ENCODE results near the gene HDAC8.
"Not testable (repeated sequence)": the region's sequence is repeated elsewhere in the genome, so short reads cannot be mapped to it uniquely, and the experiment has no call there.

The HDAC8 gene

DNA sequence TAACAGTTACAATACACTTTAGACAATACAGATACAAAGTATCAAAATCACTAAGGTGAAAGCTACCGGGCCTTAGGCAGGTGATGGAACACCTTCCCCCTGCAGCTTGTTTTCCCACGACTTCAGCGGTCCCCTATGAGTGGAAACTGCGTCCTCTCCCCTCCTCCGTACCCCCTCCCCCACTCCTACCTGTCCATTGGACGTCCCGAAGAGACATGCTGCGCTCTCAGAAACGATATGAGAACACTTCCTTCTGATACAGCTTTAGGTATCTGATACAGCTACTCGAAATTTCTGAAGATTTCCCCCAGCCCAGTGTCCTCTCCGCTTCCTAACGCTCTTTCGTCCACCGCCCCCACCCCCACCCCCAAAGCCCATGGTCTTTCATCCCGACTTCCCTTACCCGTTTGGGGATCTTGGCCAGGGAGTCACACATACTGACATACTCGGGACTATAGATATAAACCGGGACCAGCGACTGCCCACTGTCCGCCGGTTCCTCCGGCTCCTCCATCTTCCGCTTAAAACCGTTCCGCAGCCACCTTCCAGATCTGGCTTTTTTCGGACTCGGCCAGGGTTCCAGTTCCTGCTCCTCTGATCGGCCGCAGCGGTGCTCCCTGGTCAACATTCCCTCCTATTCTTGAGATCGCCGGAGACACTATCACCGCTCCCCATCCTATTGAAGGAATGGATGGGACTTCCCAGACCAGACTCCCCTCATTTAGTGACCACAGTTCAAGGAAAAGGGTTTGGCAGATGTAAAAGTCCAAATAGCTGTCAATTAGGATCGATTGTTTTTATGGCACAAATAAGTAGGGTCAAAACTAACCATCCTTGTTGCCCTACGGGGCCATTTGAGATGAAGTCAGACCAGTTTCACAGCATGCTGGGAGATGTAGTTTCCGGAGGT, at the start of gene HDAC8:
Gene HDAC8 (minus strand): TSS at position 596 of the 910 bp plus-strand sequence. CDS start 82 bp downstream, at position 514.
- no peak for DNase-seq

DNA sequence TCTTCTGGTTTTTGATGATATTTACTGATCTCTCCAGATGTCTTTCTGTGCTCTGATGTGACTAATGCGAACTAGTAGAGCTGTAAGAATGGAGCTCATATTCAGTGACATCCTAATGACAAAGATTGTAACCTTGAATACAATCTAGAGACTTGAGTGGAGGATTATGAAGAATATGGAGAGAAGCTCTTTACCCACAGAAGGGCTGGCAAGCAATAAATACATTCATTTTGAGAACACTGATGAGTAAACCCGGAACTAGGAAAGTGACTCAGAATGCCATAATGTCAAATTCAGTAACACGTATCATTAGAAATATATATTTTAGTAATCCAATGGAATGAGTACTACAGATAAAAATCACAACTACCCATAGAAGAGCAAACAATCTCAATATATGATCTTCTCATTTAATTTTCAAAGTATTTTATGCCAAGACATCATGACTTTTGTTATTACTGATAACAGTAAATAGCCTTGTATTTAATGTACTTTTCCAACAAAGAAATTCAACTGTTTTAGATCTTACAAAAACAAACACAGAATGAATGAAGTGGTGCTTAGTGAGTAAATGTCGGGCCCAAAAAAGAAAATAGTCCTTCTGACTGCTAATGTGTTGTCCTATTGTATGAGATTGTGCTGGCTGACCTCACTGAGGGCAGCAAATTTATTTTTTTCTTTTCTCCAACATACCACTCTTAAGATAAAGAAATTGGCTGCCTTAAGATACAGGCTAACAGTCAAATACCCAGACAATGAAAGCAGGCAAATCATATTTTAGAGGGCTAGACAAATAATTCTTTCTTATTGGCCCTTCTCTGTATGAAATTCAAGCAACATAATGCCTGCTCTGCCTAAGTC, 49.2 kb upstream of the HDAC8 start:
- DNase-seq, result no peak

DNA sequence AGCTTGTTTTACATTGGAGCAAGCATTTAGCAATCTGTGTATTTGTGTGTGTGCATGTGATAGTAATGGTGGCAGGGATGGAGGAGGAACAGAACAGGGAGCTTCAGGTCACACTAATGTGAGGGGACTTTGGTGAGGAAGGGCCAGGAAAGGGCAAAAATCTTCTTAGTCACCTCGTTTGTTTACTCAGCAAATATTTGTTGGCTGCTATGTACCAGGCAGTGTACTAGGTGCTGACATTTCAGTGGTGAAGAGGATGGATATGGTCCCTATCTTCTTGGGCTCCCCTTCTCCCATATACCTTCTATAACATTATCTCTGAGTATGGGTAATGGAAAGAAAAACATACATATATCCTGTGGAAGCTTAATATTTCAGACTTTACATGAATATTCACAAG, 48.5 kb upstream of the HDAC8 start:
- DNase-seq, result no peak

DNA sequence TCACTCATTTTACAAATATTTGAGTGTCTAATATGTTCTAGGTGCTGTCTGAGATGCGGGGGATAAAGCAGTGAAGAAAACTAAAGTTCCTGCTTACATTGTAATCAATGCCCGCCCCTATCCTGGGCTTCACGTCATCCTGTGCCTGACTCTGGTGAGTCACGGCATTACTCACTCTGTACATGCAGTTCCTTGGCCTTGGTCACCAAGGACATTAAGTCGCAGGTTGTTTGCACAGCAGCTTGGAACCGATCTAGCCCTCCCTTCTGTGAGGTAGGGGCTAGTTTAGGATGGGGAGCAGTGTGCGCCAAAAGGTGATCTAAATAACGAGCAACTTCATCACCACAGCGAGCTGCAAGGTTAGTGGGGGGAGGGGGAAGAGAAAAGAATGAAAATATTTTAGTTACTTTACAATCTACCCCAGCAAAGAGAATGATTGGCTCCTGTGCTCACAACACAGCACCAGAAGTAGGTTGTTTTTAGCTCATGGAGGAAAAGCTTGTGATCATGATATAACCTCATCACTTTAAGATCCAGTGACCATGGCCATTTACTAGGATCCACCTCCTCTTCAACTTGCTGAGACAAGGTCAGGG, 48.0 kb upstream of the HDAC8 start:
- no peak for DNase-seq

DNA sequence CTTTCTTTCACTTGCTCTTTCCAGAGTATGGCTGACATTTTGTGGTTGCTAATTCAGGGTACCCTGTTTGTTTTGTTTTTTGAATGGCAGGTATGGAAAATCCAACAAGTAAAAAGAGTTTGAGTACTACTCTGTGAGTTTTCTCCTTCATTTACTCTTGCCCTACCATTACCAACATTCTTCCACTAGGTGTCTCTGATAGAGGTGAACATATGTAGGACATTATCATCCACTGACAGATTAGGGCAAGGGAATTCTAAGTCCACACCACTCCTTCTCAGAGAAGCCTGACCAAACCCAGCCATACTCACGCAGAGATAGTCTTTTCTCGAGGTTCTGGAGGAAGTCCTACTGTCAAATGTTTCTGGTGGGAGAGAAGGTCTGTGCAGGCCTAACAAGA, 36.7 kb upstream of the HDAC8 start:
- no peak for DNase-seq

DNA sequence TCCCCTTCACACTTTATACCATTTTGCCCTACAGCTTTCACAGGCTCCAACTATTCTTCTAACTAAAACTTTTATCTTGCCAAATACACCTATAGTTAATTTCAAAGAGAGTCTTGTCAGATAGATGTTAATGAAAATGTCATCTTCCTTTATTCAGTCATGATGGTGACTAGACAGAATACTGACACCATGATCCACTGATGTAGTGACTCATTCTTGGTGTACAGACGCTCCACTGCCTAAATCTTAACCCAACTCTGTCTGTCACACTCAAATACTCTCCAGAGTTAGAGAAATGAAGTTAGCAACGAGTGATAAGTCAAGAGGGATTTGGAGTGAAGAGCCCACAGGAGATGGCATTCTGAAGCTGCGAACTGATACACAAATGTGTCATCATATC, 32.1 kb upstream of the HDAC8 start:
- DNase-seq, result no peak

DNA sequence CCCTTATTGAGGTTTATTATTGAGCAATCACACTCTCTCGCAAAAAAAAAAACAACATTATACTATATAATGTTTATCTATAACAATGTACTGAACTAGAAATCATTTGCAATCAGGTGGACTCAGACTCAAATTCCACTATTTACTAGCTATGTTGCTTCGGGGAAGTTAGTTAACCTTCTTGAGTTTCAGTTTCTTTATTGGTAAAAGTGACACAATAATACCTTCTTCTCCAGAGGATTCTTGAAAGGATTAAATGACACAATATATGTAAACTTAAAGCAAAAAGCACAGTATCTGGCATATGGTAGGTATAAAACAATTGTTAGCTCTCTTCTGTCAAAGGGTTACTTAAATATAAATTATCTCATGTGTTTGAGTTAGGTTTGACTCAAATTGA, 31.5 kb upstream of the HDAC8 start:
- DNase-seq, result no peak

DNA sequence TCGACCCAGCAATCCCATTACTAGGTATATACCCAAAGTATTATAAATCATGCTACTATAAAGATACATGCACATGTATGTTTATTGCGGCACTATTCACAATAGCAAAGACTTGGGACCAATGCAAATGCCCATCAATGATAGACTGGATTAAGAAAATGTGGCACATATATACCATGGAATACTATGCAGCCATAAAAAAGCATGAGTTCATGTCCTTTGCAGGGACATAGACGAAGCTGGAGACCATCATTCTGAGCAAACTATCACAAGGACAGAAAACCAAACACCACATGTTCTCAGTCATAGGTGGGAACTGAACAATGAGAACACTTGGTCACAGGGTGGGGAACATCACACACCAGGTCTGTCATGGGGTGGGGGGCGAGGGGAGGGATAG, 18.4 kb upstream of the HDAC8 start:
- not testable (repeated sequence) for DNase-seq

DNA sequence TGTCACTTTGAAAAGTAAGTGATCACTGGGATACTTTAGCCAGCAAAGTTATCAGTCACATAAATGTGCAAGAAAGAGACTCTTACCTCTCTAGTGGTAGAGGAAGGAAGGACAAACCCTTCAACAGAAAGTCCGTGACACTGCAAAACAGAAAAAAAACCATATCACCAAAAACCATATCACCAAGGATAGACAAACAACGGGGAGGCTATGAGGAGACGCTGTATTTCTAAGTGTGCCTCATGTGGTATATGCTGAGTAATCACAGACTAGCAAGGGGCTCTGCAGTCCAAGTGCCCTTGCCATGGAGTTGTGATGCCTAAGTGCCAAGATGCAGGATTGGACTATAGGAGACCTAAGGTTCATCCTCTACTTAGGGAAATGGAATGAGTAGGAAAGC, 11.5 kb upstream of the HDAC8 start:
- DNase-seq, result no peak

DNA sequence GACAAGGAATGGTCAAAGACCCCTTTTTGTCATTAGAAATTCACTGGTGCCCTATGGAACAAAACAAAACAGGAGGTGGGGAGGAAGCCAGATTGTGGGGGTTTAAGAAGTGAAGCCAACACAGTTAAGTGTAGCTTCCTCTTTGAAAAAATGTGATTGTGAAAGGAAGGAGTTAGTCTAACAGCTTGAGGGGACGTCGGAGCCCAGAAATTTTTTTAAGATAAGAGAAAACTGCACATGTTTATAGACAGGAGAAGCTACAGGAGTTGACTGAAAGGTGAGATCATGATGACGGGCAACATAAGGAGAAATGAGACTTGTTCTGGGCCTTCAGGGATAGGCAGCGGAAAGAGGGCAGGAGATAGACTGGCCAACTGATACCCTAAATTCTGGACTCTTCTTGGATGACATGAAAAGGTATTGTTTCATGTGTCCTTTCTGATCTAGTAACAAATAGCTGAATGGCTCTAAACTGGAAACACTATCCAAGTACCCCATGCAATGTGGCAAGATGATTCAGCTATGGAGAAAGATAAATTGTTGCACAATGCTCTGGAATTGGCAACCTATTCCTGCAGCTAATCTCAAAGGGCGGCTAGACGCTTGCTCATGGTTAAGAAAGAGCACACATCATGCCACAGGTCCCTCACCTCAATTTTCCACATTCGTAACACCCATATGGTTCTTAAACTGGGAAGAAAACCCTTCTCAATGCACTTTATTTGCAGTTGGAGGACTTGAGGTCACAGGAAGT, 3.7 kb upstream of the HDAC8 start:
- no peak for DNase-seq

DNA sequence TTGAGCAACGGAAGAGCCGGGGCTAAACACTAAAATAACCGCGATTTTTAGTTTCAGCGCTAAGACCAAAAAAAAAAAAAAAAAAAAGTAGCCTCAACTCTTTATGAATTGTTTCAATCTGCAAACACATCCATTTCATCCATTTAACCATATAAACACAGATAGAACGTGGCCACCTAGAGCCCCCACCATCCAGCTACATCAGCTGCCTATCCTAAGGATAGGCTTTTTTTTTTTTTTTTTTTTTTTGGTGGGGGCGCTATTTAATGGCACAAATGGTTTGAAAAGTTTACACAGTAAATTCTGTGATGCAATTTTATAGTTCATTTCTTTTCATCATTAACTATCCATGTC, 492 bp upstream of the HDAC8 start:
- DNase-seq, result no peak

DNA sequence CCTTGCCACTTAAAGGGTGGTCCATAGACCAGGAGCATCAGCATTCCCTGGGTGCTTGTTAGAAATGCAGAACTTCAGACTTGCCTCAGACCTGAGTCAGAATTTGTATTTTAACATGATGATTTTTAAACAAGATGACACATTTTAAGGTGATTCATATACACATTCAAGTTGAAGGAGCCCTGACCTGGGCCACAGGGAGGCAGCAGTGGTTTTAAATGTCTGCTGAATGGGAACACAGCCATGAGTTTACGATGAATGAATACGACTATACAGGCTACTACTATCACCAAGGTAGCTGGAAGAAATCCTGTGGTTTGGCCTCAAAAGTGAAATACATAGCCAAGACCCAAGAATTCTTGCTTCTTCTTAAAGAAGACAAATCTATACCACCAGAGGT, 2.9 kb downstream of the HDAC8 start:
- DNase-seq, result no peak

DNA sequence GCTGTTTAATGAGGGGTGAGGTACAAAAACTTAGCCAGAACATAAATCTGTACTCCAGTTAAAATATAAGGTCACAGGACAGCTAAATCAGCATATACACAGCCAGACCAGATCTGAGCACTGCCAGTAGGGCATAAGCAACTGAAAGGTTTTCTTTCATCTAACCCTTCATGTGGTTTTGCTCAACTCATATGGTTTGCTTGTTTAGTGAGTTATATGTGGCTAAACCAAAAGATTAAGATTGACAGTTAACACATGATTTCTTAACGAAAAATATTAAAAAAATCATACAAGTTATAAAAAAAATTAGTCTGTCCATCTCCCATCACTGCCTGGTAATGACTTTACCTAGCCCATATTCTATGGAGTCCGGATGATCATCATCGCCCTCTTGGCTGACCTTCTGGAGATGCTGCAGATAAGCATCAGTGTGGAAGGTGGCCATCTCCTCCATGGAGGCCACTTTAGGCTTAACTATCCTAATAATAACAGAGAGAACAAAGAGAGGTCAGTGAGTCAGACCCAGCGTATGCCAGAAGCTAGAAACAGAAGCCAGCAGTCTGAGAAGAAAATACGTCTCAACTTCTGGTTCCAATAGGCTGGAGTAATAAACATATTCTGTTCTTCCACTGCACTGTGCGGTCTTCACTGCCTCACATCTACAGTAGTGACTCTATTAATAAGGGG, 4.1 kb downstream of the HDAC8 start:
- DNase-seq, result no peak

DNA sequence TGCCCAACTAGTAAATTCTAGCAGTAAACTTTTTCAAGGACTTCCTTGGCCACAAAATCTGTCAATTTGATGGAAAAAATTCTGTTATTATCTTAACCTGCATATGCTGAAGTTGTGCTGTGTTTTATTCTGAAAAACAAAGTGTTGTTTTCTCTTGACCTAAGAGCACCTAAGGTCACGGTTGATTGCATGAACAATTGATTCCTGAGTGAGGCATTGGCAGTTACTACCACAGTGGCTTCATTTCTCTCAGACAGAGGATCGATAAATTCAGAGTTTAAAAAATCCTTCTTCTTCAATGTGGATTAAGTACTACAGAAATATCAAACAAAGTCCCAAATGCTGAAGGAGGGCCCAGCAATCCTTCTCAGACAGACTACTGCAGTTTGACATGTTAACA, 6.2 kb downstream of the HDAC8 start:
- no peak for DNase-seq

DNA sequence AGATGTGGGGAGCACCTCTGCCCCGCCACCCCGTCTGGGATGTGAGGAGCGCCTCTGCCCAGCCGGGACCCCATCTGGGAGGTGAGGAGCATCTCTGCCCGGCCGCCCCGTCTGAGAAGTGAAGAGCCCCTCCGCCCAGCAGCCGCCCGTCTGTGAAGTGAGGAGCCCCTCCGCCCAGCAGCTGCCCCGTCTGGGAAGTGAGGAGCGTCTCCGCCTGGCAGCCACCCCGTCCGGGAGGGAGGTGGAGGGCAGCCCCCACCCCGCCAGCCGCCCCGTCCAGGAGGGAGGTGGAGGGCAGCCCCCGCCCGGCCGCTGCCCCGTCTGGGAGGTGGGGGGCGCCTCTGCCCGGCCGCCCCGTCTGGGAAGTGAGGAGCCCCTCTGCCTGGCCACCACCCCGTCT, 13.0 kb downstream of the HDAC8 start:
- DNase-seq, result not testable (repeated sequence)

DNA sequence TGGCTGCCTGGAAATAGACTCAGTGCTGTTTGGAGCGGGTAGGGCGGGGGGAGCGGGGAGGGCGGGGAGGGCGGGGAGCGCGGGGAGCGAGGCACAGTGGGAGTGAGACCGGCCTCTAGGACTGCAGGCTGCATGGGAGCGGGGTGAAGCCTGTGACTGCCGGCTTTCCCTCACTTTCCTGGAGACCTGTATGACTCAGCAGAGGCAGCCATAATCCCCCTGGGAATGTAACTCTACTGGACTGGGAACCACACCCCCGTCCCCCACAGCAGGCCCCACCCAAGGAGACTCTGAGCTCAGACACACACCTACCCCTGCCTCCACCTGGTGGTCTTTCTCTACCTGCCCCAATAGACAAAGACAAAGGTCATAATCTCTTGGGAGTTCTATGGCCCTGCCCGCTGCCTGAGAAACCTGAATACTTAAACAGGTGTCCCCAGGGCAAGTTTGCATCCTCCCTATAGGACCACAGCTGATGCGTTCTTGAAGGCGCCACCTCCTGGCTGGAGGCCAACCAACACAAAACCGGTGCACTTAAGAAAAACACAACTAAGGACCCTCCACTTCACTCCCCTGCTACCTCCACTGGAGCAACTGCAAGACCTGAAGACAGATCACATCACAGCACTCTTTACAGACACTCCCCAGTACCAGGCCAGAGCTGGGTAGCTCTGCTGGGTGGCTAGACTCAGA, 18.0 kb downstream of the HDAC8 start:
- no peak for DNase-seq

DNA sequence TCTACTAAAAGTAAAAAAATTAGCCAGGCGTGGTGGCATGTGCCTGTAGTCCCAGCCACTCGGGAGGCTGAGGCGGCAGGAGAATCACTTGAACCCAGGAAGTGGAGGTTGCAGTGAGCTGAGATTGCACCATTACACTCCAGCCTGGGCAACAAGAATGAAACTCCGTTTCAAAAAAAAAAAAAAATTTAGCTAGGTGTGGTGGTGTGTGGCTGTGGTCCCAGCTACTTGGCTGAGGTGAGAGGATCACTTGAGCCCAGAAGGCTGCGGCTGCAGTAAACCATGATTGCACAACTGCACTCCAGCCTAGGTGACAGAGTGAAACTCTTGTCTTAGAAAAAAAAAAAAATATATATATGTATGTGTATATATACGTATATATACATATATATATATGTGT, 20.2 kb downstream of the HDAC8 start:
- not testable (repeated sequence) for DNase-seq

DNA sequence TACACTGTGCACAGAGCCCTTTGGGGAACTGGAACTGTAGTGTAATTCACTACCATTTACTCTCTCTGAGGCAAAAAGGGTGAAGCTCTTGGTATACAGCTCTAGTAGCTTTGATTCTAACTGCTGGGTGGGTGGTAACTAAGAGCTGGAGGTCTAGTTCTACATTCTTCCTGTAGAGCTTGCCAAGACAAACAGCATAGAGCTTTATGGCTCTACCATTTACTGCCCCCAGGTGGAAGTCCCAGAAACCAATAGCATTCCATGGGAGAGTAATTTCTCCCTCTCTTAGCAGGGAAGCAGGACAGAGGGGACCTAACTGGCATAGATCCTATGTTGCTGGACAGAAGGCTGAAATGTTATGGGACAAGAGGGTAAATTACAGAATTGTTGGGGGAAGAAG, 26.7 kb downstream of the HDAC8 start:
- no peak for DNase-seq

DNA sequence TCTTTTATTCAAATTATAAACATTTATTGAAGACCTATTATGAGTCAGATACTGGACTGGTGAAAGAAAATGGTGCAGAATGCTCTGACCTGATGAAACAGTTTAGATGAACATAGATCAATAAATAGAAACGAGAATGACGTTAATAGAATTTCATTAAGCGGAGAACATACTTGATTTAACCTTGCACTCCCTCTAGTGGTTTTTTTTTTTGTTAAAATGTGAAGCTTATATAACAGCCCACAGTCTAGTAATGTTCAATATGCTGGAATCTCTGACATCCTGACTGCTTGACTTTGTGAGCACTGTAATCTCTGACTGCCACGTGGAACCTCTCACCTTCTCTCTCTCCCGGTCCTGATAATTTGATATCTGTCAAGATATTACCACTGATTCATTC, 32.3 kb downstream of the HDAC8 start:
- no peak for DNase-seq

DNA sequence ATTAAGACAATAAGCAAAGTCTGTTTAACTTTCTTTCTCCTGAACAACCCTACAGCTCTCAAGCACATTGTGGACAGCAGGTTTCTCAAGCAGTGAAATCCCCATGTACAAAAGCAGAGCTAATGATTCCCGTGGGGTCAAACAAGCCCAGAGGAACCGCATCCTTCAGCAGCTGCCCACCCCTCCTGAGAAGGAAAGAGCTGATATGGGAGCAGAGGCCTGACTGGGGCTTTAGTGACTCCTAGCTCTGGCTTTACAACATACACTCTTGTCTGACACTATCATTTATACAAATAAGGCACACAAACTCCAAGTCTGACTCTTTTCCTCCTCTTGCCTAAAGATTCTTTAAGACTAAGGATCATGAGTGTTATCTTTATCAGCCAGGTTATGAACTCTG, 32.8 kb downstream of the HDAC8 start:
- DNase-seq, result no peak

DNA sequence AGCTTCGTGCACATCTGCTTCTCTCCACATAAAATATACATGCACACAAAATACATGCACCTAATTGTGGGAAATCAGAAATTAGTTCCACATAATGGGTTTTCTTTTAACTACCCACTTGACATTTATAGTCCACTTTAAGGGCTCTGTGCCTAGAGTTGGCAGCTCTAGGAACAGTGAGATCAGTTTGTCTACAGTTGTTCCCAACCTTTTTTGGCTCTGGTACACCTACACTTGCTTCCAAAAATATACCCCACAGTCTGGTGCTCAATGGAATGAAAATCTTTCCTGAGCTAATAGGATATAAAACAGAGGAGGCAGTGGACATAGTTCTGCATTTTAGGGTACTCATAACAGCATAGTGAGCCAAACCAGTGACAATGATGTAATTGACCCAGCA, 36.1 kb downstream of the HDAC8 start:
- DNase-seq, result no peak

DNA sequence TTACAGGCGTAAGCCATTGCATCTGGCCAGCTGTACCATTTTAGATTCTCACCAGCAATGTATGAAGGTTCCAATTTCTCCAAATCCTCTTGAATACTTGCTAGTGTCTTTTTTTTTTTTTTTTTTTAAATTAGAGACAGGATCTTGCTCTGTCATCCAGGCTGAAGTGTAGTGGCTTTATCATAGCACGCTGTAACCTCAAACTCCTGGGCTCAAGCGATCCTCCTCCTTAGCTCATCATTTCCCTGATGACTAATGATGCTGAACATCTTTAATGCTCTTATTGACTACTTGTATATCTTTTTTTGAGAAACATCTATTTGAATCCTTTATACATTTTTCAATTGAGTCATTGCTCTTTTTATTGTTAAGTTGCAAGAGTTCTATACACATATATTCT, 40.3 kb downstream of the HDAC8 start:
- DNase-seq, result no peak
